Measurements from ENCODE around the gene CDCP1. TPM values are rescaled to one million over a fixed set of nuclear protein-coding genes. Genes with fewer than 3 reads are reported as not detected.

Gene CDCP1
- 1 to 10 TPM in 1 of 5 donors, under 1 TPM in 4; 0.36 to 1.7 (median 0.55) TPM for total RNA-seq
- 0.13 TPM for total RNA-seq (2013)
- 0 to 1.3 (median 0.65) reads per million in 29 experiments for total RNA-seq

GRCh38 chr3:45145681-45146614 is at the start of gene CDCP1:
CDCP1 (minus strand) TSS chr3:45146378; CDS start chr3:45146287, 91 bp downstream.
- no peaks in the 10 kb centered on the region for H3K36me3 Mint-ChIP-seq
- peaks cover 3 to 11% (median 8%) of the 10 kb centered on the region in 3 donors for H3K9me3 Mint-ChIP-seq
- H3K4me3 ChIP-seq (ENCODE audit: control insufficient read depth in 1 of 2, extremely low read depth in 1 of 2, low read length in 1 of 2) = peak within 1 kb of the TSS; percentile 8 to 93
- H3K9me3 ChIP-seq = no peaks in the 10 kb centered on the region
- H3K4me1 ChIP-seq (ENCODE audit: control insufficient read depth in 1 of 2, extremely low read depth in 1 of 2, insufficient read depth in 2 of 2, low read length in 2 of 2) = peaks cover 5 to 19% of the 10 kb centered on the region in 2 experiments
- H3K27me3 ChIP-seq (replicated peaks in 1 of 2; ENCODE audit: control insufficient read depth in 2 of 2, extremely low read depth in 1 of 2, insufficient read depth in 2 of 2, low read length in 1 of 2) = peaks cover 0 to 36% of the 10 kb centered on the region in 2 experiments
- WGBS (ENCODE audit: insufficient coverage) = 2% methylated on average over 84 of the region's 92 CpGs
- no peaks in the 10 kb centered on the region for H3K36me3 ChIP-seq (ENCODE audit: control insufficient read depth in 2 of 2, extremely low read depth in 1 of 2, insufficient read depth in 1 of 2, low read length in 1 of 2)
- no peak within 1 kb of the TSS for H3K27ac Mint-ChIP-seq
- no peak for DNase-seq
- ChIA-PET CTCF (interaction anchor here in 1 of 2 donors (0.6 kb wide), 1 partner anchor 1146 kb away, joined by 3 read pairs; no protein-coding TSS in a partner anchor), POLR2A (no interaction called here)
- peaks cover 17 to 25% (median 19%) of the 10 kb centered on the region in 3 donors for H3K4me1 Mint-ChIP-seq
- peak within 1 kb of the TSS; percentile 80 to 88 (median 80) for H3K4me3 Mint-ChIP-seq
- ATAC-seq (replicated peaks in 1 of 4) = peak in 3 of 4 experiments; percentile 40 to 73 (median 69)
- H3K27ac ChIP-seq (ENCODE audit: low read length) = no peak within 1 kb of the TSS
- peaks cover 31 to 57% of the 10 kb centered on the region in 2 donors for H3K27me3 Mint-ChIP-seq

GRCh38 chr3:45194791-45195190 is 48.6 kb upstream of the CDCP1 start:
- no peaks in the 10 kb centered on the region for H3K4me1 Mint-ChIP-seq
- ChIA-PET POLR2A (no interaction called here), CTCF (interaction anchor here in 1 of 2 donors (0.7 kb wide), 1 partner anchor 36 kb away, joined by 3 read pairs; no protein-coding TSS in a partner anchor)
- Histone ChIP-seq H3K4me3 (ENCODE audit: control insufficient read depth in 1 of 2, extremely low read depth in 1 of 2, low read length in 1 of 2) (no peak overlapping the region), H3K36me3 (ENCODE audit: control insufficient read depth in 2 of 2, extremely low read depth in 1 of 2, insufficient read depth in 1 of 2, low read length in 1 of 2) (no peaks in the 10 kb centered on the region), H3K27ac (ENCODE audit: low read length) (no peak overlapping the region), H3K4me1 (ENCODE audit: control insufficient read depth in 1 of 2, extremely low read depth in 1 of 2, insufficient read depth in 2 of 2, low read length in 2 of 2) (no peaks in the 10 kb centered on the region), H3K9me3 (no peaks in the 10 kb centered on the region), H3K27me3 (replicated peaks in 1 of 2; ENCODE audit: control insufficient read depth in 2 of 2, extremely low read depth in 1 of 2, insufficient read depth in 2 of 2, low read length in 1 of 2) (peaks cover 0 to 21% of the 10 kb centered on the region in 2 experiments)
- ATAC-seq (replicated peaks in 1 of 4) = no peak
- no peak overlapping the region for H3K4me3 Mint-ChIP-seq
- no peak for DNase-seq
- H3K27ac Mint-ChIP-seq = no peak overlapping the region
- no peaks in the 10 kb centered on the region for H3K9me3 Mint-ChIP-seq
- H3K36me3 Mint-ChIP-seq = no peaks in the 10 kb centered on the region
- H3K27me3 Mint-ChIP-seq = peaks cover 15 to 23% of the 10 kb centered on the region in 2 donors
- 89% methylated on average over 4 of the region's 5 CpGs for WGBS (ENCODE audit: insufficient coverage)

- Mint-ChIP-seq H3K27me3 (peaks cover 7 to 14% of the 10 kb centered on the region in 2 donors), H3K27ac (no peak overlapping the region), H3K9me3 (no peaks in the 10 kb centered on the region), H3K4me3 (no peak overlapping the region), H3K36me3 (no peaks in the 10 kb centered on the region), H3K4me1 (peaks cover 0 to 6% (median 0%) of the 10 kb centered on the region in 3 donors)
- CTCF ChIA-PET = interaction anchor here in 1 of 2 donors (0.6 kb wide), 1 partner anchor 14 kb away, joined by 3 read pairs; no protein-coding TSS in a partner anchor
- ATAC-seq (replicated peaks in 1 of 4) (no peak), DNase-seq (no peak)
- Histone ChIP-seq H3K9me3 (no peaks in the 10 kb centered on the region), H3K4me1 (ENCODE audit: control insufficient read depth in 1 of 2, extremely low read depth in 1 of 2, insufficient read depth in 2 of 2, low read length in 2 of 2) (no peaks in the 10 kb centered on the region), H3K4me3 (ENCODE audit: control insufficient read depth in 1 of 2, extremely low read depth in 1 of 2, low read length in 1 of 2) (no peak overlapping the region), H3K36me3 (ENCODE audit: control insufficient read depth in 2 of 2, extremely low read depth in 1 of 2, insufficient read depth in 1 of 2, low read length in 1 of 2) (no peaks in the 10 kb centered on the region), H3K27me3 (replicated peaks in 1 of 2; ENCODE audit: control insufficient read depth in 2 of 2, extremely low read depth in 1 of 2, insufficient read depth in 2 of 2, low read length in 1 of 2) (peaks cover 0 to 16% of the 10 kb centered on the region in 2 experiments), H3K27ac (ENCODE audit: low read length) (no peak overlapping the region)
- POLR2A ChIA-PET = no interaction called here
- 80% methylated on average over 1 of the region's 3 CpGs for WGBS (ENCODE audit: insufficient coverage)
Observed at GRCh38 chr3:45191924-45192417, 45.8 kb upstream of the CDCP1 start.

- Histone ChIP-seq H3K27me3 (replicated peaks in 1 of 2; ENCODE audit: control insufficient read depth in 2 of 2, extremely low read depth in 1 of 2, insufficient read depth in 2 of 2, low read length in 1 of 2) (peaks cover 0 to 19% of the 10 kb centered on the region in 2 experiments), H3K4me1 (ENCODE audit: control insufficient read depth in 1 of 2, extremely low read depth in 1 of 2, insufficient read depth in 2 of 2, low read length in 2 of 2) (no peaks in the 10 kb centered on the region), H3K27ac (ENCODE audit: low read length) (no peak overlapping the region), H3K36me3 (ENCODE audit: control insufficient read depth in 2 of 2, extremely low read depth in 1 of 2, insufficient read depth in 1 of 2, low read length in 1 of 2) (no peaks in the 10 kb centered on the region), H3K9me3 (no peaks in the 10 kb centered on the region), H3K4me3 (ENCODE audit: control insufficient read depth in 1 of 2, extremely low read depth in 1 of 2, low read length in 1 of 2) (no peak overlapping the region)
- DNase-seq (no peak), ATAC-seq (replicated peaks in 1 of 4) (no peak)
- peaks cover 0 to 6% (median 0%) of the 10 kb centered on the region in 3 donors for H3K4me1 Mint-ChIP-seq
- no peaks in the 10 kb centered on the region for H3K36me3 Mint-ChIP-seq
- POLR2A ChIA-PET = no interaction called here
- no peaks in the 10 kb centered on the region for H3K9me3 Mint-ChIP-seq
- CTCF ChIA-PET = interaction anchor here in 1 of 2 donors (0.6 kb wide), 1 partner anchor 15 kb away, joined by 3 read pairs; no protein-coding TSS in a partner anchor
- H3K4me3 Mint-ChIP-seq = no peak overlapping the region
- peaks cover 7 to 10% of the 10 kb centered on the region in 2 donors for H3K27me3 Mint-ChIP-seq
- WGBS (ENCODE audit: insufficient coverage) = 90% methylated on average over 2 of the region's 4 CpGs
- H3K27ac Mint-ChIP-seq = no peak overlapping the region
Observed at GRCh38 chr3:45191424-45191823, 45.2 kb upstream of the CDCP1 start.

GRCh38 chr3:45188719-45189659 is 42.8 kb upstream of the CDCP1 start:
- ATAC-seq (replicated peaks in 1 of 4) = no peak
- Histone ChIP-seq H3K4me3 (ENCODE audit: control insufficient read depth in 1 of 2, extremely low read depth in 1 of 2, low read length in 1 of 2) (no peak overlapping the region), H3K4me1 (ENCODE audit: control insufficient read depth in 1 of 2, extremely low read depth in 1 of 2, insufficient read depth in 2 of 2, low read length in 2 of 2) (no peaks in the 10 kb centered on the region), H3K27me3 (replicated peaks in 1 of 2; ENCODE audit: control insufficient read depth in 2 of 2, extremely low read depth in 1 of 2, insufficient read depth in 2 of 2, low read length in 1 of 2) (peaks cover 0 to 14% of the 10 kb centered on the region in 2 experiments), H3K27ac (ENCODE audit: low read length) (no peak overlapping the region), H3K9me3 (no peaks in the 10 kb centered on the region), H3K36me3 (ENCODE audit: control insufficient read depth in 2 of 2, extremely low read depth in 1 of 2, insufficient read depth in 1 of 2, low read length in 1 of 2) (no peaks in the 10 kb centered on the region)
- no peak overlapping the region for H3K27ac Mint-ChIP-seq
- H3K4me1 Mint-ChIP-seq = peaks cover 0 to 6% (median 0%) of the 10 kb centered on the region in 3 donors
- DNase-seq = no peak
- H3K36me3 Mint-ChIP-seq = no peaks in the 10 kb centered on the region
- WGBS (ENCODE audit: insufficient coverage) = 91% methylated on average over 4 of the region's 8 CpGs
- CTCF ChIA-PET = no interaction called here
- H3K9me3 Mint-ChIP-seq = no peaks in the 10 kb centered on the region
- peaks cover 0 to 4% of the 10 kb centered on the region in 2 donors for H3K27me3 Mint-ChIP-seq
- H3K4me3 Mint-ChIP-seq = no peak overlapping the region
- POLR2A ChIA-PET = no interaction called here
